Adrenal gland (tissue), 19 donors: ENCODE measurements around the gene OR6C70. TPM values are rescaled to one million over a fixed set of nuclear protein-coding genes. Genes with fewer than 3 reads are reported as not detected.

Source experiments
- DNase-seq, 7 donors: peaks; one replicate each; pipeline ENCODE4 v3.0.0-alpha.2; 2019 to 2020
- H3K27ac ChIP-seq, 5 donors: fragments of 200-600 bp; sonication (generic) in 4 of 5; 1 replicate in 3 of 5; 2 replicates in 2 of 5; pipeline versions ENCODE4 v1.5.1 to v1.8.0; 2016 to 2020; ENCODE audit warnings: mild to moderate bottlenecking in 1 of 5
- H3K27me3 ChIP-seq: fragments of 200-600 bp; 2 replicates; pipeline ENCODE4 v1.8.0; 2021
- H3K36me3 ChIP-seq, 2 donors: fragments of 200-600 bp; replicated peaks in 1 of 2; 1 replicate in 1 of 2; 2 replicates in 1 of 2; pipeline versions ENCODE4 v1.5.1 to v1.8.0; 2018 to 2022
- H3K4me1 ChIP-seq, 2 donors: fragments of 200-600 bp; replicated peaks in 1 of 2; 1 replicate in 1 of 2; 2 replicates in 1 of 2; pipeline versions ENCODE4 v1.5.1 to v1.8.0; 2018 to 2021
- H3K4me3 ChIP-seq, 4 donors: fragments of 200-600 bp; sonication (generic) in 3 of 4; one replicate each; pipeline ENCODE4 v1.5.1; 2016 to 2018
- H3K9me3 ChIP-seq, 3 donors: fragments of 200-600 bp; sonication (generic) in 1 of 3; replicated peaks in 1 of 3; 1 replicate in 2 of 3; 2 replicates in 1 of 3; pipeline versions ENCODE4 v1.5.1 to v1.8.0; 2016 to 2021
- CTCF ChIP-seq, 6 experiments: fragments of 450-650 bp in 4 of 6; fragments of 200-600 bp in 2 of 6; sonication (generic) in 1 of 6; IDR thresholded peaks; 1 replicate in 5 of 6; 2 replicates in 1 of 6; pipeline versions ENCODE4 v1.5.1 to v1.8.0; 2016 to 2021; ENCODE audit warnings: antibody characterized with exemption in 6 of 6, mild to moderate bottlenecking in 2 of 6, moderate library complexity in 1 of 6
- POLR2A ChIP-seq, 2 donors: fragments of 450-650 bp; IDR thresholded peaks; one replicate each; pipeline ENCODE4 v1.6.1; 2017; ENCODE audit warnings: antibody characterized with exemption in 2 of 2, mild to moderate bottlenecking in 2 of 2, moderate library complexity in 1 of 2
- WGBS, 4 donors: extraction: QIAGEN DNeasy Blood & Tissue Kit in 2 of 4; methylation state at CpG; one replicate each; pipeline versions ENCODE4 v1.1.5 to v1.1.7; 2013 to 2017; 5-methylcytosine and 5-hydroxymethylcytosine counted together
- intact Hi-C, 2 donors: fragments of 100-400 bp; cut with DNase I; formaldehyde crosslinking; loops; one replicate each; pipeline versions ENCODE4 v1.14.1 to v1.15.0; 2022 to 2023
- long read RNA-seq, 10 donors: library from polyadenylated mRNA in 3 of 10; unstranded in 2 of 10; stranded (forward) in 1 of 10; transcript quantifications; one replicate each; pipeline ENCODE4 v2.0.0 and lab custom pipeline, GENCODE V29; 2021 to 2026
- polyA plus RNA-seq, 3 donors: library from polyadenylated mRNA; stranded (reverse); fragments of 200-250 nt in 2 of 3; fragments of 350-450 nt in 1 of 3; fragmentation: Illumina TruSeq in 1 of 3; extraction: RNeasy Lipid Tissue Mini Kit (QIAGEN cat#74804) in 1 of 3; gene quantifications; one replicate each; pipeline ENCODE4 v1.2.3, GENCODE V29; 2013 to 2014
- total RNA-seq, 9 donors: library from RNA; depleted of rRNA in 4 of 9; stranded (reverse); fragments of >200 nt in 4 of 9; fragments of 120-200 nt in 1 of 9; fragmentation: NEBNext Ultra II Directional in 1 of 9; extraction: Animal tissue kit (Norgen Biotek cat#: 25700) in 1 of 9; gene quantifications; one replicate each; pipeline versions ENCODE4 v1.1.0 to v1.2.4, GENCODE V29; 2013 to 2023
- donor health status: healthy with polysubstance abuse.
- donor health status: Bipolar disorder and iron deficiency.
- donor health status: DM: yes; HTN: yes; CAD: no.
- donor health status: DM: no; HTN: no; CAD: no.
- donor health status: DM: no; HTN: no; CAD: no.
- donor health status: DM: yes; HTN: yes; CAD: no.

OR6C70 gene
- total RNA-seq (not detected), polyA plus RNA-seq (not detected)
- long read RNA-seq, donor 1, result 0 reads
- long read RNA-seq, donor 2, result 0 reads
- long read RNA-seq, donor 3, result 0 reads
- long read RNA-seq, donor 4, result 0 reads
- long read RNA-seq, donor 5, result 0 reads
- long read RNA-seq, donor 6, result 0 reads
- long read RNA-seq, donor 7, result 0 reads
- long read RNA-seq, donor 8, result 0 reads
- long read RNA-seq, donor 9, result 0 reads
- long read RNA-seq, donor 10, result 0 reads

GRCh38 chr12:55470088-55470829 lies at the start of gene OR6C70:
TSS of gene OR6C70 (minus strand) at chr12:55470138. CDS start at chr12:55470138, 0 bp downstream.
- 76 to 83% (median 80%) methylated on average over 3 of the region's 3 CpGs for WGBS, 4 donors
- TF ChIP-seq CTCF (IDR thresholded peaks at IDR 0.05) (no peak), POLR2A (IDR thresholded peaks at IDR 0.05) (no peak)

GRCh38 chr12:55516391-55516790 lies 46.5 kb upstream of the OR6C70 start:
- H3K27ac ChIP-seq, result no peak overlapping the region
- H3K4me3 ChIP-seq, result no peak overlapping the region
- DNase-seq, result no peak
- no peaks in the 10 kb centered on the region for H3K27me3 ChIP-seq
- no peaks in the 10 kb centered on the region for H3K4me1 ChIP-seq
- H3K36me3 ChIP-seq, result no peaks in the 10 kb centered on the region
- H3K9me3 ChIP-seq, result no peaks in the 10 kb centered on the region
- intact Hi-C loops, result no loop called here
- TF ChIP-seq POLR2A (IDR thresholded peaks at IDR 0.05) (no peak), CTCF (IDR thresholded peaks at IDR 0.05) (no peak)

More at GRCh38 chr12:55470088-55470829, at the start of gene OR6C70:
- Histone ChIP-seq H3K9me3 (no peaks in the 10 kb centered on the region), H3K27me3 (no peaks in the 10 kb centered on the region), H3K4me1 (no peaks in the 10 kb centered on the region), H3K36me3 (no peaks in the 10 kb centered on the region), H3K27ac (no peak within 1 kb of the TSS), H3K4me3 (no peak within 1 kb of the TSS)
- intact Hi-C loops, result no loop called here
- DNase-seq, result no peak

GRCh38 chr12:55515696-55516095 lies 45.8 kb upstream of the OR6C70 start:
- Histone ChIP-seq H3K36me3 (no peaks in the 10 kb centered on the region), H3K27ac (no peak overlapping the region), H3K4me1 (no peaks in the 10 kb centered on the region), H3K4me3 (no peak overlapping the region), H3K27me3 (no peaks in the 10 kb centered on the region), H3K9me3 (no peaks in the 10 kb centered on the region)
- intact Hi-C loops, result no loop called here
- no peak for TF ChIP-seq CTCF (IDR thresholded peaks at IDR 0.05)
- TF ChIP-seq POLR2A (IDR thresholded peaks at IDR 0.05), result no peak
- WGBS, 4 donors, result 38 to 74% (median 67%) methylated on average over 1 of the region's 1 CpG
- DNase-seq, result no peak

- Histone ChIP-seq H3K27me3 (no peaks in the 10 kb centered on the region), H3K4me3 (no peak overlapping the region), H3K36me3 (no peaks in the 10 kb centered on the region), H3K27ac (no peak overlapping the region), H3K9me3 (no peaks in the 10 kb centered on the region), H3K4me1 (no peaks in the 10 kb centered on the region)
- TF ChIP-seq POLR2A (IDR thresholded peaks at IDR 0.05) (no peak), CTCF (IDR thresholded peaks at IDR 0.05) (no peak)
- DNase-seq, result no peak
- WGBS, 4 donors, result 29 to 32% (median 29%) methylated on average over 2 of the region's 2 CpGs
- intact Hi-C loops, result no loop called here
Observed at GRCh38 chr12:55501601-55502000, 31.7 kb upstream of the OR6C70 start.
